WTC11 (cell line): Measurements from ENCODE around the gene OR2V2. TPM values are rescaled to one million over a fixed set of nuclear protein-coding genes. Genes with fewer than 3 reads are reported as not detected.

Experiments used
- ATAC-seq: fragments of 200-7000 bp; cut with Tn5 transposase; 2 replicates; pipeline ENCODE4 v1.10.0; 2021; ENCODE audit warnings: mild to moderate bottlenecking, moderate library complexity
- CTCF ChIA-PET: fragments of 300-600 bp; sonication (Branson Sonifier 250); formaldehyde crosslinking; loops from one replicate; lab custom pipeline; 2021; ENCODE audit warnings: antibody characterized with exemption; lab: Charles Lee
- POLR2A ChIA-PET: fragments of 350-600 bp; sonication (Branson Sonifier 250); formaldehyde crosslinking; loops from one replicate; lab custom pipeline; 2021; ENCODE audit warnings: antibody characterized with exemption; lab: Charles Lee
- DNase-seq: peaks from one replicate; pipeline ENCODE4 v3.0.0; 2021; ENCODE audit warnings: low spot score
- H3K27ac Mint-ChIP-seq: 2 replicates; pipeline ENCODE4 v1.8.0; 2021; ENCODE audit warnings: mixed read lengths
- H3K27me3 Mint-ChIP-seq: 2 replicates; pipeline ENCODE4 v1.8.0; 2021; ENCODE audit warnings: low read depth, mild to moderate bottlenecking, moderate library complexity, mixed read lengths
- H3K36me3 Mint-ChIP-seq: 2 replicates; pipeline ENCODE4 v1.8.0; 2021; ENCODE audit warnings: mixed read lengths
- H3K4me1 Mint-ChIP-seq: 2 replicates; pipeline ENCODE4 v1.8.0; 2022; ENCODE audit warnings: mixed read lengths
- H3K4me3 Mint-ChIP-seq: 2 replicates; pipeline ENCODE4 v1.8.0; 2021; ENCODE audit warnings: mild to moderate bottlenecking, moderate library complexity, mixed read lengths
- H3K9me3 Mint-ChIP-seq: 2 replicates; pipeline ENCODE4 v1.8.0; 2021; ENCODE audit warnings: mixed read lengths
- AR ChIP-seq: fragments of 250-450 bp; sonication (Bioruptor Pico); IDR thresholded peaks from 2 replicates; pipeline ENCODE4 v1.9.0; 2021; ENCODE audit warnings: mild to moderate bottlenecking
- CTCF ChIP-seq: fragments of 200-600 bp; IDR thresholded peaks from 2 replicates; pipeline ENCODE4 v1.8.0; 2022; ENCODE audit warnings: antibody characterized with exemption
- E2F1 ChIP-seq: sonication (generic); formaldehyde crosslinking; IDR thresholded peaks from 2 replicates; pipeline ENCODE4 v1.8.0; 2022; ENCODE audit warnings: mild to moderate bottlenecking, missing genetic modification reagents
- E2F4 ChIP-seq: sonication (generic); formaldehyde crosslinking; IDR thresholded peaks from 2 replicates; pipeline ENCODE4 v1.8.1; 2022; ENCODE audit warnings: low read depth, mild to moderate bottlenecking, moderate library complexity, missing genetic modification reagents, borderline replicate concordance
- FOXP4 ChIP-seq: sonication (generic); formaldehyde crosslinking; IDR thresholded peaks from 2 replicates; pipeline ENCODE4 v1.8.0; 2022; ENCODE audit warnings: mild to moderate bottlenecking, missing genetic modification reagents
- MXD4 ChIP-seq: fragments of 250-450 bp; sonication (Bioruptor Pico); IDR thresholded peaks from 2 replicates; pipeline ENCODE4 v1.8.0; 2021; ENCODE audit warnings: mild to moderate bottlenecking, moderate library complexity, borderline replicate concordance
- OVOL2 ChIP-seq: fragments of 250-450 bp; sonication (Bioruptor Pico); IDR thresholded peaks from 2 replicates; pipeline ENCODE4 v1.9.0; 2021; ENCODE audit warnings: mild to moderate bottlenecking, borderline replicate concordance
- TEAD4 ChIP-seq: sonication (generic); formaldehyde crosslinking; IDR thresholded peaks from 2 replicates; pipeline ENCODE4 v1.8.0; 2022; ENCODE audit warnings: mild to moderate bottlenecking, missing genetic modification reagents
- ZNF512 ChIP-seq: sonication (generic); formaldehyde crosslinking; IDR thresholded peaks from 2 replicates; pipeline ENCODE4 v1.8.1; 2022; ENCODE audit warnings: missing genetic modification reagents, borderline replicate concordance
- ZNF532 ChIP-seq: fragments of 250-450 bp; sonication (Bioruptor Pico); IDR thresholded peaks from 2 replicates; pipeline ENCODE4 v1.9.0; 2021; ENCODE audit warnings: mild to moderate bottlenecking, borderline replicate concordance
- total RNA-seq: library from RNA; stranded (reverse); gene quantifications from 3 replicates; pipeline ENCODE4 v1.2.3, GENCODE V29; 2021

OR2V2 gene
- total RNA-seq, 1 experiment from 2014 or later = not detected

- TF ChIP-seq ZNF532 (CRISPR knock-in tag) = no peak
Measured at GRCh38 chr5:181142054-181142453, 5.3 kb upstream of the OR2V2 start (continued).

- ATAC-seq (no peak), DNase-seq (no peak)
- POLR2A ChIA-PET = no interaction called here
- no peak overlapping the region for H3K27ac Mint-ChIP-seq
- H3K4me3 Mint-ChIP-seq = no peak overlapping the region
- H3K36me3 Mint-ChIP-seq = peaks cover 31% of the 10 kb centered on the region
- CTCF ChIA-PET = no interaction called here
- peaks cover 26% of the 10 kb centered on the region for H3K4me1 Mint-ChIP-seq
- peaks cover 19% of the 10 kb centered on the region for H3K27me3 Mint-ChIP-seq
- H3K9me3 Mint-ChIP-seq = peaks cover 40% of the 10 kb centered on the region
- TF ChIP-seq ZNF512 (no peak), MXD4 (no peak), CTCF (no peak), OVOL2 (CRISPR knock-in tag) (no peak), E2F4 (CRISPR knock-in tag) (no peak), TEAD4 (no peak), FOXP4 (CRISPR knock-in tag) (no peak), E2F1 (CRISPR knock-in tag) (no peak), AR (no peak)
Measured at GRCh38 chr5:181145133-181145532, 2.3 kb upstream of the OR2V2 start.
